Tibial artery (tissue), 4 donors: ENCODE measurements around the gene LPAR5.
"Not testable (repeated sequence)": the region's sequence is repeated elsewhere in the genome, so short reads cannot be mapped to it uniquely, and the experiment has no call there.

Experiments used
- DNase-seq, 2 donors: peaks; one replicate each; pipeline ENCODE4 v3.0.0-alpha.2; 2019
- H3K27ac ChIP-seq, 2 donors: fragments of 200-600 bp; sonication (generic) in 1 of 2; 1 replicate in 1 of 2; 2 replicates in 1 of 2; pipeline ENCODE4 v1.5.1; 2018 to 2019; ENCODE audit warnings: mild to moderate bottlenecking in 1 of 2
- H3K27me3 ChIP-seq, 2 donors: fragments of 200-600 bp; sonication (generic) in 1 of 2; one replicate each; pipeline versions ENCODE4 v1.5.1 to v1.6.0; 2016 to 2019
- H3K36me3 ChIP-seq, 3 donors: fragments of 200-600 bp; sonication (generic) in 2 of 3; one replicate each; pipeline ENCODE4 v1.5.1; 2016 to 2019; ENCODE audit warnings: mild to moderate bottlenecking in 2 of 3
- H3K4me1 ChIP-seq, 4 donors: fragments of 200-600 bp; sonication (generic) in 2 of 4; 1 replicate in 3 of 4; 2 replicates in 1 of 4; pipeline ENCODE4 v1.5.1; 2016 to 2019
- H3K4me3 ChIP-seq, 2 donors: fragments of 200-600 bp; sonication (generic) in 1 of 2; 1 replicate in 1 of 2; 2 replicates in 1 of 2; pipeline ENCODE4 v1.5.1; 2018 to 2019; ENCODE audit warnings: mild to moderate bottlenecking in 2 of 2
- H3K9me3 ChIP-seq, 3 donors: fragments of 200-600 bp; sonication (generic) in 1 of 3; one replicate each; pipeline ENCODE4 v1.5.1; 2016 to 2019
- intact Hi-C: fragments of 100-400 bp; cut with DNase I; formaldehyde crosslinking; loops from one replicate; pipeline ENCODE4 v1.15.0; 2023; ENCODE audit warnings: low total_unique reads
- TF ChIP-seq, protein P1 (sequence below), 2 experiments: fragments of 200-600 bp in 1 of 2; fragments of 450-650 bp in 1 of 2; IDR thresholded peaks; one replicate each; pipeline ENCODE4 v1.5.1; 2017 to 2019; ENCODE audit warnings: antibody characterized with exemption in 2 of 2, mild to moderate bottlenecking in 1 of 2, moderate library complexity in 1 of 2

Gene LPAR5

DNA sequence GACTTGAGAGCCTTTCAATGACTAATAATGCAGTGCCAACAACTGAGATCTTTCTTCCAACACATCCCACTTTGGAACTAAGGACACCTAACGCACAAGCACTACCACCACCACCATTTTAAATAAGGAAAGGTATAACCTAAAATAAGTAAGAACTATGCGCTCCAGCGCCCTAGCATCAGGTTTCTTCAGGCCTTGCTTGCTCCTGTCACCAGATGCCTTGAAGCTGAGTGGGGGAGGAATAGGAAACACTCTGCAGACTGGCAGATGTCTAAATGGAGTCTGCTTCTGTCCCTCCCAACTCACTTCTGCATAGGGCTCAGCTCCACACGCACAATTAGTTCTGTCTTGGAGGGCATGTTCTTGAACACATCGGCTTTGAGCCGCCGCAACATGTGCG is 43.7 kb downstream of the LPAR5 start:
- Histone ChIP-seq H3K4me3 (no peak overlapping the region), H3K27me3 (no peaks in the 10 kb centered on the region), H3K9me3 (no peaks in the 10 kb centered on the region), H3K4me1 (no peaks in the 10 kb centered on the region), H3K36me3 (peaks cover 96 to 100% (median 100%) of the 10 kb centered on the region in 3 donors), H3K27ac (no peak overlapping the region)
- DNase-seq = no peak
- intact Hi-C loops = no loop called here
- TF ChIP-seq, protein P1, sequence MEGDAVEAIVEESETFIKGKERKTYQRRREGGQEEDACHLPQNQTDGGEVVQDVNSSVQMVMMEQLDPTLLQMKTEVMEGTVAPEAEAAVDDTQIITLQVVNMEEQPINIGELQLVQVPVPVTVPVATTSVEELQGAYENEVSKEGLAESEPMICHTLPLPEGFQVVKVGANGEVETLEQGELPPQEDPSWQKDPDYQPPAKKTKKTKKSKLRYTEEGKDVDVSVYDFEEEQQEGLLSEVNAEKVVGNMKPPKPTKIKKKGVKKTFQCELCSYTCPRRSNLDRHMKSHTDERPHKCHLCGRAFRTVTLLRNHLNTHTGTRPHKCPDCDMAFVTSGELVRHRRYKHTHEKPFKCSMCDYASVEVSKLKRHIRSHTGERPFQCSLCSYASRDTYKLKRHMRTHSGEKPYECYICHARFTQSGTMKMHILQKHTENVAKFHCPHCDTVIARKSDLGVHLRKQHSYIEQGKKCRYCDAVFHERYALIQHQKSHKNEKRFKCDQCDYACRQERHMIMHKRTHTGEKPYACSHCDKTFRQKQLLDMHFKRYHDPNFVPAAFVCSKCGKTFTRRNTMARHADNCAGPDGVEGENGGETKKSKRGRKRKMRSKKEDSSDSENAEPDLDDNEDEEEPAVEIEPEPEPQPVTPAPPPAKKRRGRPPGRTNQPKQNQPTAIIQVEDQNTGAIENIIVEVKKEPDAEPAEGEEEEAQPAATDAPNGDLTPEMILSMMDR (IDR thresholded peaks at IDR 0.05) = no peak

DNA sequence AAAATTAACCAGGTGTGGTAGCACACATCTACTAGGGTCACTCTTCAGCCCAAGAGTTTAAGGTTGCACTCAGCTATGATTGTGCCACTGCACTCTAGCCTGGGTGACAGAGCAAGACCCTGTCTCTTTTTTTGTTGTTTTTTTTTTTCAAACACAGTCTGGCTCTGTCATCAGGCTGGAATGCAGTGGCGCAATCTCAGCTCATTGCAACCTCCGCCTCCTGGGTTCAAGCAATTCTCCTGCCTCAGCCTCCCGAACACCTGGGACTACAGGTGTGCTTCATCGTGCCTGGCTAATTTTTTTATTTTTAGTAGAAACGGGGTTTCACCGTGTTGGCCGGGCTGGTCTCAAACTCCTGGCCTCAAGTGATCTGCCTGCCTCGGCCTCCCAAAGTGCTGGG is 49.2 kb downstream of the LPAR5 start:
- H3K4me1 ChIP-seq, H3K27ac ChIP-seq, DNase-seq, intact Hi-C loops, H3K9me3 ChIP-seq, H3K27me3 ChIP-seq, H3K4me3 ChIP-seq: not testable (repeated sequence)
- H3K36me3 ChIP-seq = peaks cover 94 to 100% (median 100%) of the 10 kb centered on the region in 3 donors

DNA sequence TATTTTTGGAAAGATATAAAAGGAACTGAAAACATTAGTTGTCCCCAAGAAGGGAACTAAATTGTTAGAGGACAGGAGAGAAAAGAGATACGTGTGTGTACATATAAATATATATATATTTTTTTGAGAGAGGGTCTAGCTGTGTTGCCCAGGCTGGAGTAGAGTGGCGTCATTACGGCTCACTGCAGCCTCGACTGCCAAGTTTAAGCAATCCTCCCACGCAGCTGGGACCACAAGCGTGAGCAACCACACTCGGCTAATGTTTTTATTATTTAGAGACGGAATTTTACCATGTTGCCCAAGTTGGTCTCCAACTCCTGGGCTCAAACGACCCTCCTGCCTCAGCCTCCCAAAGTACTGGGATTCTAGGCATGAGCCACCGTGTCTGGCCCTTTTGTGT is 51.5 kb downstream of the LPAR5 start:
- Histone ChIP-seq H3K9me3 (no peaks in the 10 kb centered on the region), H3K4me3 (no peak overlapping the region), H3K27me3 (no peaks in the 10 kb centered on the region), H3K36me3 (peaks cover 94 to 100% (median 95%) of the 10 kb centered on the region in 3 donors), H3K4me1 (no peaks in the 10 kb centered on the region), H3K27ac (no peak overlapping the region)
- no peak for DNase-seq
- intact Hi-C loops = no loop called here
- TF ChIP-seq, protein P1 (IDR thresholded peaks at IDR 0.05) = no peak

DNA sequence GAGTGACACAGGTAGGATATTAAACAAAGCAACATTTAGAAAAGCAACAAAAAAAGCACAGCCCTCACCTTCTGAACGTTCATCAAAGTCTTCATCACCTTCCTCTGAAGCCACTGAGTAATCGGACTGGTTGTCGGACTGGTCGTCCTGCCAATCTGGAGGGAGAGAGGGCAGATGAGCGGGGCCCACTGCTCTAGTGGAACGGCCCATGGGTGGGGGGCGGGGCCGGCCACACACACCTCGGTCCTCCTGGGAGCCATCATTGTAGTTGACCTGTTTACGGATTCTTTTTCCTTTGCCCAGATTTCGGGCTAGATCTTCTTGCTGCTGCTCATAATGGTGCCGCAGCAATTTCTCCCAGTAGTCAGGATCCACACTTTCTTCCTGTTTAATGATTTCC is 52.8 kb downstream of the LPAR5 start:
- H3K36me3 ChIP-seq = peaks cover 94 to 100% (median 95%) of the 10 kb centered on the region in 3 donors
- intact Hi-C loops = no loop called here
- no peak for DNase-seq

DNA sequence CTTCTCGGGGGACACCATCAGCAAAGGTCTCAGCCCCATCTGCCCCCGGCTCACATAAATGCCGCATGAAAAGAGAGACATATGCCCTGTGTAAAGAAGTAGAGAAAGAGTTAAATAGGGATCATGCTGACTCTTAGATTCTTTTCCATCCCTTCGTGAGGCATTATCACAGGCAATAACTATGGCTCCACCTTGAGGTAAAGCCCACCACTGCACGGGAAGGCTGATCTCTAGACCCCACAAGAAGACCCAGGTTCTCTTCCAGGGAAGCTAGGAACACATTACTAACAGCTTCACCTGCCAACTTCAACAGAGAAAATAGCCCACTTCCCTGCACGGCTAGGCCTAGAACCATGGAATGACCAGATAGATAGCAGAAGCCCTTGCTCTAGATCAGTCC is 53.6 kb downstream of the LPAR5 start:
- Histone ChIP-seq H3K4me1 (no peaks in the 10 kb centered on the region), H3K27ac (no peak overlapping the region), H3K27me3 (no peaks in the 10 kb centered on the region), H3K9me3 (no peaks in the 10 kb centered on the region), H3K36me3 (peaks cover 94 to 100% (median 95%) of the 10 kb centered on the region in 3 donors), H3K4me3 (no peak overlapping the region)
- no peak for DNase-seq
- intact Hi-C loops = no loop called here
- TF ChIP-seq, protein P1 (IDR thresholded peaks at IDR 0.05) = no peak

More for the DNA sequence above, 52.8 kb downstream of the LPAR5 start:
- Histone ChIP-seq H3K4me1 (no peaks in the 10 kb centered on the region), H3K27ac (no peak overlapping the region), H3K9me3 (no peaks in the 10 kb centered on the region), H3K4me3 (no peak overlapping the region), H3K27me3 (no peaks in the 10 kb centered on the region)
- TF ChIP-seq, protein P1 (IDR thresholded peaks at IDR 0.05) = no peak

DNA sequence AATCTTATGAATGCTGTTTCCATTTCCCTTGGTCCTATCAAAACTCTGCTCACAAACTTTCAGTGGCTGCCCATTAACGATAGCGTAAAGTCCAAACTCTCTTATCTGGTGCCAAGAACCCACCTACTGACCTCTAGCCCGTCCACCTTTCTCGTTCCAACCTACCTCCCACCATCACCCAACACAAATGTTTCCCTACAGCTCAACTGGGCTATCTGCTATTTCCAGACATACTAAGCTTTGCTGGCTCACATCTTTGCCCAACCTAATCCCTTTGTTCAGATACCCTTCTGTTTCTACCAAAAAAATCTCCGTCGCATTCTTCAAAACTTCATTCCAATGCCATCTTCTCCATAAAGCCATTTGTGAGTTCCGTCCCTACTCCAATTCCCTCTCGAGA is 60.1 kb downstream of the LPAR5 start:
- DNase-seq = no peak
- H3K36me3 ChIP-seq = peaks cover 94 to 100% (median 96%) of the 10 kb centered on the region in 3 donors
- intact Hi-C loops = no loop called here

More for the DNA sequence above, 60.1 kb downstream of the LPAR5 start:
- Histone ChIP-seq H3K27me3 (no peaks in the 10 kb centered on the region), H3K27ac (no peak overlapping the region), H3K4me3 (no peak overlapping the region), H3K4me1 (no peaks in the 10 kb centered on the region), H3K9me3 (no peaks in the 10 kb centered on the region)
- TF ChIP-seq, protein P1 (IDR thresholded peaks at IDR 0.05) = no peak
